CD4-positive, alpha-beta T cell treated with Interleukin-15 for 4 hours (primary cell): ENCODE measurements around the gene GUCY1A2.
"Not testable (repeated sequence)": the region's sequence is repeated elsewhere in the genome, so short reads cannot be mapped to it uniquely, and the experiment has no call there.

Experiments used
- DNase-seq: peaks from one replicate; pipeline ENCODE4 v3.0.0-alpha.2; 2020; ENCODE audit warnings: low spot score

Gene GUCY1A2

GRCh38 chr11:106840146-106840545 is 178.1 kb downstream of the GUCY1A2 start:
- no peak for DNase-seq

GRCh38 chr11:106834567-106834966 is 183.7 kb downstream of the GUCY1A2 start:
- DNase-seq: no peak

GRCh38 chr11:106828976-106829375 is 189.3 kb downstream of the GUCY1A2 start:
- DNase-seq: no peak

GRCh38 chr11:106828576-106828975 is 189.7 kb downstream of the GUCY1A2 start:
- DNase-seq: no peak

- DNase-seq: no peak
These were observed 190.6 kb downstream of the GUCY1A2 start for GRCh38 chr11:106827687-106828086.

GRCh38 chr11:106826558-106826957 is 191.7 kb downstream of the GUCY1A2 start:
- DNase-seq: not testable (repeated sequence)

GRCh38 chr11:106821826-106822225 is 196.4 kb downstream of the GUCY1A2 start:
- no peak for DNase-seq

- DNase-seq: no peak
These were observed 197.0 kb downstream of the GUCY1A2 start for GRCh38 chr11:106821291-106821690.

- no peak for DNase-seq
These were observed 199.8 kb downstream of the GUCY1A2 start for GRCh38 chr11:106818443-106818842.

GRCh38 chr11:106815209-106815608 is 203.1 kb downstream of the GUCY1A2 start:
- no peak for DNase-seq

- DNase-seq: no peak
These were observed 204.5 kb downstream of the GUCY1A2 start for GRCh38 chr11:106813806-106814205.

- no peak for DNase-seq
These were observed 224.2 kb downstream of the GUCY1A2 start for GRCh38 chr11:106794058-106794457.

- DNase-seq: no peak
These were observed 228.9 kb downstream of the GUCY1A2 start for GRCh38 chr11:106789406-106789805.

GRCh38 chr11:106787454-106787853 is 230.8 kb downstream of the GUCY1A2 start:
- DNase-seq: no peak

GRCh38 chr11:106785913-106786650 is 232.2 kb downstream of the GUCY1A2 start:
- DNase-seq: no peak

GRCh38 chr11:106777302-106777701 is 241.0 kb downstream of the GUCY1A2 start:
- not testable (repeated sequence) for DNase-seq

GRCh38 chr11:106770489-106771085 is 247.7 kb downstream of the GUCY1A2 start:
- no peak for DNase-seq

- no peak for DNase-seq
These were observed 252.6 kb downstream of the GUCY1A2 start for GRCh38 chr11:106765469-106766258.

GRCh38 chr11:106763501-106763900 is 254.8 kb downstream of the GUCY1A2 start:
- DNase-seq: no peak

- DNase-seq: no peak
These were observed 256.5 kb downstream of the GUCY1A2 start for GRCh38 chr11:106761745-106762144.

GRCh38 chr11:106761240-106761639 is 257.0 kb downstream of the GUCY1A2 start:
- DNase-seq: no peak

- no peak for DNase-seq
These were observed 270.2 kb downstream of the GUCY1A2 start for GRCh38 chr11:106748059-106748458.

- DNase-seq: no peak
These were observed 272.3 kb downstream of the GUCY1A2 start for GRCh38 chr11:106745941-106746340.
